DMS114 treated with DMSO at 0.1 percent for 48 hours (cell line): Measurements from ENCODE around the gene TAF11L2.
"Not testable (repeated sequence)": the region's sequence is repeated elsewhere in the genome, so short reads cannot be mapped to it uniquely, and the experiment has no call there.

Experiments
- DNase-seq: peaks from one replicate; lab custom pipeline; 2025; ENCODE audit not compliant: unreplicated experiment; lab: John Stamatoyannopoulos, UW

Gene TAF11L2

GRCh38 chr5:17497931-17498330 is at the start of gene TAF11L2:
TSS of gene TAF11L2 (plus strand) at chr5:17498231.
- not testable (repeated sequence) for DNase-seq

GRCh38 chr5:17448877-17449276 is 49.2 kb upstream of the TAF11L2 start:
- no peak for DNase-seq

GRCh38 chr5:17452936-17453335 is 45.1 kb upstream of the TAF11L2 start:
- no peak for DNase-seq

GRCh38 chr5:17455942-17456341 is 42.1 kb upstream of the TAF11L2 start:
- no peak for DNase-seq

- no peak for DNase-seq
These were observed 36.2 kb upstream of the TAF11L2 start for GRCh38 chr5:17461793-17462192.

- DNase-seq = no peak
These were observed 34.4 kb upstream of the TAF11L2 start for GRCh38 chr5:17463653-17464052.

- DNase-seq = no peak
These were observed 28.0 kb upstream of the TAF11L2 start for GRCh38 chr5:17470064-17470463.

GRCh38 chr5:17475064-17475463 is 23.0 kb upstream of the TAF11L2 start:
- DNase-seq = not testable (repeated sequence)

- DNase-seq = no peak
These were observed 21.0 kb upstream of the TAF11L2 start for GRCh38 chr5:17477043-17477442.

- no peak for DNase-seq
These were observed 20.3 kb upstream of the TAF11L2 start for GRCh38 chr5:17477573-17478265.

- DNase-seq = no peak
These were observed 16.7 kb upstream of the TAF11L2 start for GRCh38 chr5:17481378-17481777.

- no peak for DNase-seq
These were observed 15.2 kb upstream of the TAF11L2 start for GRCh38 chr5:17482790-17483189.

- not testable (repeated sequence) for DNase-seq
These were observed 11.4 kb upstream of the TAF11L2 start for GRCh38 chr5:17486464-17487173.

GRCh38 chr5:17487174-17487512 is 10.9 kb upstream of the TAF11L2 start:
- DNase-seq = no peak

- DNase-seq = not testable (repeated sequence)
These were observed 6.8 kb upstream of the TAF11L2 start for GRCh38 chr5:17491257-17491656.

- DNase-seq = no peak
These were observed 5.3 kb upstream of the TAF11L2 start for GRCh38 chr5:17492770-17493169.

GRCh38 chr5:17497446-17497845 is 585 bp upstream of the TAF11L2 start:
- DNase-seq = no peak

GRCh38 chr5:17511775-17512325 is 13.8 kb downstream of the TAF11L2 start:
- no peak for DNase-seq

GRCh38 chr5:17517526-17517925 is 19.5 kb downstream of the TAF11L2 start:
- DNase-seq = not testable (repeated sequence)

- not testable (repeated sequence) for DNase-seq
These were observed 20.0 kb downstream of the TAF11L2 start, which contains the start of gene TAF11L3 for GRCh38 chr5:17518067-17518466. TSS of gene TAF11L3 (plus strand) at chr5:17518367.

GRCh38 chr5:17519508-17519907 is 21.5 kb downstream of the TAF11L2 start:
- not testable (repeated sequence) for DNase-seq

- not testable (repeated sequence) for DNase-seq
These were observed 23.5 kb downstream of the TAF11L2 start, which contains the start of gene TAF11L4 for GRCh38 chr5:17521501-17521900. TSS of gene TAF11L4 (plus strand) at chr5:17521801.
